Brain pericyte (primary cell): ENCODE measurements around the gene MYOF.
A peak's percentile ranks its signal among the peaks of the same experiment; 100 is the strongest.
"Not testable (repeated sequence)": the region's sequence is repeated elsewhere in the genome, so short reads cannot be mapped to it uniquely, and the experiment has no call there.

ENCODE experiments used
- DNase-seq: peaks from one replicate; pipeline ENCODE4 v3.0.0-alpha.2; 2012; ENCODE audit warnings: low read depth, low spot score

Gene MYOF

DNA sequence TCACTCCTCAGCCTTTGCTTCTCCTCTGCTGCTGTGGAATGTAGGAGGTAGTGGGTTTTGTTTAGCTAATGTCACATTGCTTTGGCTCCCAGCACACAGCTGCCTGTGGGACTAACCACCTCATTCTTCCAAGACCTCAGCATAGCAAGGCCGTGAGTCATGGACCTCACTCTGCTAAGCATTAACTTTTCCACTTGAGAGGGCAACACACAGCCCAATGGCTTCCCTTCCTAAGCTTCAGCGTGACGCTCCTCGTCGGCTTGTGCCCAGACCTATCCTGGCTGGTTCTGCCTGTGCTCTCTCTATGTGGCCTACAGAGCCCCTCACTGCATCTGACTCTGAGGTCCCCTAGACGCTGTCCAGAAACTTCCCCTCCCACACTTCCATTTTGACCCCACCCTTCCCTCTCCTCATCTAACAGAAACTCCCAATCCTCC lies 23.3 kb downstream of the MYOF start:
- peak; percentile 95 for DNase-seq

DNA sequence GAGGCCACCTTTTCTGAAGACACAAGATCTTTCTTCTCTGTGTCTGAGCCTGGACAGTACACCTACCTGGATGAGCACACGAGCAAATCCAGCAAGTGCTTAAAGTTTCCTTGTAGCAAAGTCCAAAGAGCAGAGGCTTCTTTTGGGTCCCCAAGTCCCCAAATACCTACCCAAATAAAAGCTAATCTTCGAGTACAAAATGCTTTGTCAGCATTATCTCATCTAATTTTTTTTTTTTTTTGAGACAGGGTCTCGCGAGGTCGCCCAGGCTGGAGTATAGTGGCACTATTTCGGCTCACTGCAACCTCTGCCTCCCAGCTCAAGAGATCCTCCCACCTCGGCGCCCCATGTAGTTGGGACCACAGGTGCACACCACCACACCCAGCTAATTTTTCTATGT lies 24.6 kb downstream of the MYOF start:
- DNase-seq = no peak

DNA sequence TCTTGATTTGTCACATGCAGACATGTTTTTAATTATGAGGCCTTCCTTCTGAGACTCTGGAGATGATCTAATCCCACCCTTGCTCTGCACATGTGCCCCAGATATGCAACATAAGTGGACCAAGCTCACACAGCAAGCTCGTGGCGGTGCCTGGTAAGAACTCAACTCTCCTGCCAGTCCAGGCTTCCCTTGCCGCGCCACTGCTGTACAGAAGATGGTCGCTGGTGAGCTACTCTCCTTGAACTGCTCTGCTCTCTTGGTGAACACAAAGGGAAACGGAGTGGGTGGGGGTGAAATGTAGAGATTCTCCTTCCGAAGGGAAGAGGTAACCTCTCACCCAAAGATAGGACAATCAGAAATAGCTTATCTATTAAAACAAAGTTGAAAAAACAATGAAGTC lies 25.7 kb downstream of the MYOF start:
- no peak for DNase-seq

DNA sequence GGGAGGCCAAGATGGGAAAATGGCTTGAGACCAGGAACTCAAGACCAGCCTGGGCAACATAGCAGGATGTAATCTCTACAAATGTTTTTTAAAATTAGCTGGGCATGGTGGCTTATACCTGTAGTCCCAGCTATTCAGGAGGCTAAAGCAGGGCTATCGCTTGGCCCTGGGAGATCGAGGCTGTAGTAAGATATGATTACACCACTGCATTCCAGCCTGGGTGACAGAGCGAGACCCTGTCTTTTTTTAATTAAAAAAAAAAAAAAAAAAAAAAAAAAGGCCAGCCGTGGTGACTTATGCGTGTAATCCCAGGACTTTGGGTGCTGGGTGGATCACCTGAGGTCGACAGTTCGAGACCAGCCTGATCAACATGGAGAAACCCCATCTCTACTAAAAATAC lies 27.4 kb downstream of the MYOF start:
- DNase-seq = no peak

DNA sequence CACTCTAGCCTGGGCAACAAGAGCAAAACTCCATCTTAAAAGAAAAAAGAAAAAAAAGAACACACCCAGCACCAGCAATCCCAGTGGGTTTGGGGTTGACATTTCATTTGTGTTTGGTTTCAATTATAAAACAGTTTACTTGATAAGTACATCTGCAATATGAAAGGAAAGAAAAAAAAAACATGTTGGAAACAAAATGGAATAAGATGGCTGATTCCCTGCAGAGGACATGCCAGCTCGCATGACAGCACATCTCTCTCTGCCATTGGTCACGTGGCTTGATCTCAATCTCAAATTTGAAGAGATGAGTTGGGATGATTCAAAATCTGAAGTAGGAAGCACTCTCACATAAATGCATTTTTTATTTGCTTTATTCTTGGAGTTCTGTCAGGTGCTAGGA lies 28.0 kb downstream of the MYOF start:
- no peak for DNase-seq

DNA sequence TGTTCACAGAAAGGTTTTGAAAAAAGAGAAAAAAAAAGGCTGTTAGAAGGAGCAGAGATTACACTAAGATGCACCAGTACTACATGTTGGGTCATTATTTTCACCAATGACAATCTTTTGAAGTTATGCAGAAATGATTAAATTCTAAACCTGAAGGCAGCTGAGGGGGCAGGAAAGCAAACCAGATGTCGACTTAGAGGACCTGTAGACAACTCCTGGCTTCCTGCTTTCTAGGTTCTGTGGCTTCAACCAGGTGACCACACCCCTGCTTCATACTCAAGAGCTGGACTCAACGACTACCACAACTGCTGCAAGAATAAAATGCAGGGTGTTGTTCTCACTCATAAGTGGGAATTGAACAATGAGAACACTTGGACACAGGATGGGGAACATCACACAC lies 30.0 kb downstream of the MYOF start:
- no peak for DNase-seq

DNA sequence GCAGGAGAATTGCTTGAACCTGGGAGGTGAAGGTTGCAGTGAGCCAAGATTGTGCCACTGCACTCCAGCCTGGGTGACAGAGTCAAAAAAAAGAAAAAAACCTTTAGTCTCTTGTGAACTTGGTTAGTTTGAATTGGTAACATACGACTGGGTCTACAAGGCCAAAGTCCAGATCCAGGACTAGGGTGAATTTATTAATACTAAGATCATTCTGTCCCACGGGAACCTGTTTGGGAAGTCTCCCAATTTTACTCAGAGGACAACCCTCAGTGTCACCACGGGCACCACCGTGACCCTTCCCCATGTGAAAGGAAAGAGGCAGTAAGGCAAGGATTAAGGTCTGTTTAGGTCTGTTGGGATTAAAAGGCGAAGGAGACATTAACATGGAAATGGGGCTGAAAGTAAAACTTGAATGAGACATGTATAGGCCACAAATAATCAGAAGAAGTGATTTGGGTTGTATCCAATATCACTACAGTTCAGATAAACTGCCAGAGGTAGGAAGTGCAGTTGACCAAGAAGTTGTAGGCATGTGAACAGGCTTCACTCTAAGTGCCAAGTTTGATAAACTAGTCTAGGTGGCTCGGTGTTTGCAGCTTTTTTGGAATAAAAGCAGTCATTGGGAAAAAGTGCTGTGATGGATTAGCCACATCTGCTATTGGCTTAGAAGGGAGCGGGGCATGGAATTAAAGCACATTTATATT lies 30.7 kb downstream of the MYOF start:
- no peak for DNase-seq

DNA sequence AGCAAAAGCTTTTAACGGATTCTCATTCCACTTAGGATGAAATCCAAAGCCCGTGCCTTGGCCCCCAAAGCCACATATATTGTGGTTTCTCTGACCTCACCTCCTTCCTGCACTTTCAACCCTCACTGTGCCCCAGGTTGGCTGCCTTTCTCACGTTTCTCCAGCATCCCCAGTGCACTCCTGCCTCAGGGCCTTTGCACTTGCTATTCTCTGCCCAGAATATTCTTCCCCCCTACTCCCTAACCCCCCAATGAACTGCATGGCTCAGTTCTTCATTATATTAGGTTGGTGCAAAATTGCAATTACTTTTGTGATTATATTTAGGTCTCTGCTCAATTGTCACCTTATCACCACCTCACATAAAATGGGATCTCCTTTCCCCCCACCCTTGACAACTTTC lies 34.2 kb downstream of the MYOF start:
- DNase-seq = no peak

DNA sequence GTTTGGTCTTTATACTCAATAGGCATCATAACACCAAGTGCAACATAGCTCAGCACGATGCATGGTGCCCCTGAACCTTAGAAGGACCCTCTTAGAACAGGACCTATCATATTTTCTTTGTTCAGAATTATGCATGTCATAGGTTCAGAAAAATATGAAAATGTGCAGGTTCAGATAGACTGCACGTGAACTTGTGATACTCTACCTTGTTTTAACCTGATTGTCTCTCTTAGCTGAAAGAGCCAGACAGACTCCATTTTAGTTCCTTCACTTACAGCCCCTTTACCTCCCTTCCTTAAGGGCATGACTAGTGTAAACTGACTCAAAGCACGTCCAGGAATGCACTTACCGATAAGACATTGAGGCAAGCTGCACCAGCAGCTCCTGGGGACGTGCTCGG lies 35.1 kb downstream of the MYOF start:
- no peak for DNase-seq

DNA sequence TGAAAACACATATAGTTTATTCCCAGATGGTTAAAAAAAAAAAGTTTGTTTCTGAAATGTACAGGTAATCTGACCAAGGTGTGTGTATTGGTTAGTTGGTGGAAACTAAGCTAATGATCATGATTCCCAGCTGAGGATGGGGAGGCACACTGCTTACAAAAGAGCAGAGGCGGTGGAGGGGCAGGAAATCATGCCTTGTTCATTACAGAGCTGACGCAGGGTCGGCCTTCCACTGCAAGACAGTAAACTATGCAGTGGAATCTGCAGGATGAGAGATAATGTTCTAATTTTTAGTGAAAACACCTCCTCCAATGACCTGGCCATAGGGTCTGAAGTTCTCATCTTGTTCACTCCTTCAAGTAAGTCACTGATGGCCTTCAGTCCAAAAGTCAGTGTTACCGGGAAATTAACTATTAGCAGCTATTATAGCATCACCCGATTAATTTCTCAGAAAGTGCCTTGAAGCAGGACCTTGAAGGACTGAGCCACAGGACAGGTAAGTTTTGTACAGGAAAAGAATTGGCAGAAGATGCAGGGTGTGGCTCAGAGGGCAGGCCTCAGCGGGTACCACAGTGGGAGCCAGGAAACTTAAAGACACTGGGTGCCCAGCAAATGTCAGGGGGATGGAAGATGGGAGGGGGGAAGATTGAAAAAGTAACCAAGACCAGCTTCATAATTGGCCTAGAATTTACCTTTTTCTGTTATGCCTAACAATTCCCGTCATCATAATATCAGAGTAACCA lies 36.0 kb downstream of the MYOF start:
- no peak for DNase-seq

DNA sequence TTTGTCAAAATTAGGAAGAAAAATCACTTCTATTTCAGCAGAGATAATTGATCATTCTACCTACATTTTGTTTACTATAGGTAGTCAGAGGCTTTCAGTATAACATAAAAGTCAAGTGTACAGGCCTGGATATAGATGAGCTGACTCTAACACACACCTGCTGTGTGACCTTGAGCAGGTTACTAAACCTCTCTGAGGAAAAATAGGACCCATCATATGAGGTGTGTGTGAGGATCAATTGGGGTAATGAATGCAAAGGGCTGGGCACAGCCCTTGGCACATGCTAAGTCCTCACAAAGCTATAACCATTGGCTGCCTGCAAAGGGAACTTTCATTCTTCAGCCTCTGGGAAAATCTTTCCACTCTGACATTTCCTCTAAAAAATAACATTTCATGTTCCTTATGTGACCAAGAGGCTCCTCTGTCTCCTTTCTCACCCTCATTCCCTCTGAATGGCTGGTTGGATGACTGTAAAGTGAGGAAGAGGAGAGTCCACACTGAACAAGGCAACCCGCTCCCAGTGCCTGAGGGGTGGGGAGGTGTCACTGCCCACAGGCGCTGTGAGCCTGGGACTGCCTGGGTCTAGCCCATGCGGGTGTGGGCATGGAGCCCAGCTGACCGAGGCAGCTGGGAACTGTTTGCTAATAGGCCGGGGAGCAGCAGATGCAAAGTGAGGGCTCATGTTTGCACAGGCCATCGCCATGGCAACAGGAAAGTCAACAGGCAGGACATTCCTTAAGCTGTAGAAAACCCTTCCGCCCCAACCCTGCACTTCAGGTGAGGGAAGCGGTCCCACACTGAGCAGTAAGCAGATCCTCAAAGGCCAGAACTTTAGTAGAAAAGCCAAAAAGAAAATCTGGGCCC lies 36.8 kb downstream of the MYOF start:
- DNase-seq = peak; percentile 92

DNA sequence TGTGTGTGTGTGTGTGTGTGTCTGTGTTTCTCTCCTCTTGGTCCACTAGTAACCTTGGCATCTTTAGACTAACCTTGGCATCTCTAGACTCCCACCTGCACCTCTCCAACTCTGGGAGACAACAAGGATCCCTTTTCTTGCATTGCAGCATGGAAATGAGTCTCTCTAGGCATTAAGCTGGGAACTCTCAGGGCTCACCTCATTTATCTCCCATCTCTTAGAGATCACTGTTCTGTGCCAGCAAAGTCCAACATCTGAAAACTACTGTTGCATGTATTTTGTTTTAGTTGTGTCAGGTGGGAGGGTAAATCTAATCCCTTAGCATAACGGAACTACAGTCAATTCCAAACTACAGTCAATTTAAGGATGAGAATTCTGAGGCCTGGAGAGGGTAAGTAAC lies 38.7 kb downstream of the MYOF start:
- DNase-seq = no peak

DNA sequence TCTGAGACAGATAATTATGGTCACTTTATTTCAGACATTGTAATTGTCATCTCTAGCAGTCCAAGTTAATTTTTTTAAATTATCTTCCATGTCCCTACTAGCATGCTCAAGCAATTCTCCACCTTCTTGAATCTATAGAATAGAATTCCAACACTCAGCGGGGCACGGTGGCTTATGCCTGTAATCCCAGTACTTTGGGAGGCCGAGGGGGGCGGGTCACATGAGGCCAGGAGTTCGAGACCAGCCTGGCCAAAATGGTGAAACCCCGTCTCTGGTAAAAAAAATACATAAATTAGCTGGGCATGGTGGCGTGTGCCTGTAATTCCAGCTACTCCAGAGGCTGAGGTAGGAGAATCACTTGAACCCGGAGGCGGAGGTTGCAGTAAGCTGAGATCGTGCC lies 39.4 kb downstream of the MYOF start:
- DNase-seq = not testable (repeated sequence)

DNA sequence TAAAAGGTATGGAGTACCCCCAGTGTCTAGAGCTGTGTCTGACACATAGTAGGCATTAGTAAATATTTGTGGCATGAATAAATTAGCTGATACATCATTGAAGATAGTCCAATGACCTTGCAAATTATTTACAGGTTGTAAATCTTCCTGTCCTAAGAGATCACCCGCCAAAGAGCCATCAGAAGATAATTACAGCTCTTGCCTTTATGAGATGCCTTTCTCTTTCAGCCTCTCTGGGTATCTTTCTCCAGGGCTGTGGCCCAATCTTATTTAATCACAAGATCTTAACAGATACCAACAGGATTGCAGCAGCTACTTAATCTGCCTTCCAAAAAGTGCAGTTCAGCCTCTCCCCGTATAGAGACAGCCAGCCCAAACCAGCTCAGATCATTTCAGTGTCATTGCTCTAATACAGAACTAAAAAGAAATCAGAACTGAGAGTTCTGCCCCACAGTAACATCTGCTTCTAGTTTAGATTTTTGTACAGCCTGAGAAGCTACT lies 41.5 kb downstream of the MYOF start:
- no peak for DNase-seq

DNA sequence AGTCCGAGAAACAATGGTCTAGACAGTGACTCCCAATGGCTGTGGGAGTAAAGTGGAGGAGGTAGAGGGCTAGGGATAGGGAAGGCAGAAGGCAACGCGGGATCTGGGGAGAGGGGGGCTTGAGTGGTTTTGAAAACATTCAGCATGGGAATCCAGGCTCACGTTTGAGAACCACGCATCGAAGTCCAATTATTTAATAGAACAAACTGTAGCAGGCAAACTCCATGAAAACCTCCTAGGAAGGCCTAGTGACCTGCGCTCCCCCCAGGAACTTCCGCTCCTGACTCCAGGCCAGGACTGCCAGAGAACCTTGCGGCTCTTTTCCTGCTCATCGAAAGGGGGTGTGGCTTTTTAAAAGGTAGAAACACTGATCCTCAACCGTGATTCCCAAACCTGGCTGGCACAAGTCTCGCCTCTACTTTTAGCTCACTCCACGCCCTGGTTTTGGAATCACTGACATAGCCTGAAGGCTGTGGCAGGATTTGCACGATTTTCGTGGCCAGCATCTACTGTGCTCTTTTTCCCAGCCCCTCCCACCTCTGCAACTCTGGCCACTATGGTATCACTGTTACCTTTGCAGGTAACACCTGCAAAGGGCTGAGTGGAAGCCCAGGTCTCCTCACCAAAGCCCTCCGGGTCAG lies 43.4 kb downstream of the MYOF start:
- DNase-seq = no peak

DNA sequence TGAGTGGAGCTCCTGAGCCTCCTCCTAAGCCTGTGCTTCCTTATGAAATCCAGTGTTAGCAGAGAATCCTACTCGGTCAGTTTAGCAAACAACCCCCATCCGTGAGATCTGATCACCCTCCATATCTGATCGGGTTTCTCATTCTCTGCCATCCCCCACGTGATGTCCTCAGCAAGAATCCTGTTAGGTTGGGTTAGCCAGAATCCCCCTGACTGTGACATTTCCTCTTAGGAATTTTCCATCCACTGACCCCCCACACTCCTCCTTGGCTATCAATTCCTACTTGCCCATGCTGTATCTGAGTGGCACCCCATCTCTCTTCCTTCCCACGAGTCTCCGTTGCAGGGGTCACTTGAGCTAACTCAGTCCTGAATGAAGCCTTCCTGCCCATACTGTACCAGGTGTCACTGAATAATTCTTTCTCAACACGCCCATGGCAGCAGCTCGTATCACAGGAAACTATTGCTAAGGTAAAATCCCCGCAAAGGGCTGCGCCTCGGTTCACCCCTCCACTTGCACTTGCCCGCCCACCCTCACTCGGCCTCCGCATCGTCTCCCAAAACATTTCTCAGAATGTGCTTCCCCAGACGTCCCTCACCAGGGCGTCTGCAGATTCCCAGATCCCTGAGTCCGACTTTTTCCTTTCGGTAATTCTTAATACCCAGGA lies 44.1 kb downstream of the MYOF start:
- no peak for DNase-seq

DNA sequence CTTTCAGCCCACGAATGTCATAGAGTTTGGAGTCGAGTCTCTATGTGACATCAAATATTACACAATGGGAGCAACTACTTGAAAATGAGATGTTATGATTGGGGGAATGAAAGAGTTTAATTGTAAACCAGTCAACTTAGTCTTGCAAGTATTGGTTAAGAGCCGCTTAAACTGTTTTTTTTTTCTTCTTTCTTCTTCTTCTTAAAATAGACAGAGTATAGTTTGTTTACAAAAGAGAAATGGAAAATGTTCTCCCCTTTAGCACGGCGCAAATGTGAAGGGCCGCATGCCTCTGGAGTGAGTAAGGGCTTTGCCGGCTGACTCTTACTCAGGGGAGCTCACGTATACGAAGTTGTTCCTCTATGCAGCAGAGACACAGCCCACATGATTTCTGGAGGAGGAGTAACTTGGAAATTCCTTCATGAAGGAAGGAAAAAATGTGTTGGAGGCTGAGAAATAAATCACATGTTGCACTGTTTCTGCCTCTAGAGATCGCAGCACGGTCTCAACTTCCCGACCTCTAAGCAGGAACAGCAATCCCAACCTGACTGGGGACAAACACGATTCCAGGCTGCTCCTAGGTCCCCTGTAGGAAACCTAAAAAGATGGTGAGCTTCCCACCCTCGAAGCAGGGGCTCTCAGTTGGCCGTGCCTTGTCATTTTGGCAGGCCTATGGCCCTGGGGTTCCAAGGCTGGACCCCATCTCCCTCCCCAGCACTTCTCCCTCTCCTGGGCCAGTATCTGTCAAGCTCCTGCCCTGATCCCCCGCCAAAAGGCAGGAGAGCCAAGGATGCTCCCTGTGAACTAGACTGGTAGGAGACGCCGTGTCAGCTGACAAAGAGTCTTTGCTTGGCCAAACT lies 44.8 kb downstream of the MYOF start:
- peak; percentile 94 for DNase-seq

DNA sequence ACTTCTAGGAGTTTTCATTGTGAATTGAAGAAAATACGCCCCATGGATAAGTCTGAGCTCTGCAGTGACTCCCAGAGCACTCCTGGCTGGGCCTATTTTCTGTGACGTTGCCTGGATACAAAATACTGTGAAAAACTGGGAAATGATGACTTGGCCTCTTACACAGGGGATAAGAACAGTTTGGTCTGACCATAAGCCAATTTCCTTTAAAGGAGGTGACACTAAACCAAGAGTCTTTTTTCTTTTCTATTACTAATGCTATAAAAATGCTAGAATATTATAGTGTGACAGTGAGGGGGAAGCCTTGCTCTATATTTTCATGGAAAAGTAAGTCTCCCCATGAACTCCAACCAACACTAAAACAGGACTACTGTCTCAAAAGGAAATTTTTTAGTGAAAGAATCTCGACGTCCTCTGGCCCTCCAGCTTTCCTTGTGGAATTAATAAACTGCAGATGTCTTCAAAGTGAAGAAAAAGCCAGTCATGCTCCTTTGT lies 45.5 kb downstream of the MYOF start:
- DNase-seq = peak; percentile 55

DNA sequence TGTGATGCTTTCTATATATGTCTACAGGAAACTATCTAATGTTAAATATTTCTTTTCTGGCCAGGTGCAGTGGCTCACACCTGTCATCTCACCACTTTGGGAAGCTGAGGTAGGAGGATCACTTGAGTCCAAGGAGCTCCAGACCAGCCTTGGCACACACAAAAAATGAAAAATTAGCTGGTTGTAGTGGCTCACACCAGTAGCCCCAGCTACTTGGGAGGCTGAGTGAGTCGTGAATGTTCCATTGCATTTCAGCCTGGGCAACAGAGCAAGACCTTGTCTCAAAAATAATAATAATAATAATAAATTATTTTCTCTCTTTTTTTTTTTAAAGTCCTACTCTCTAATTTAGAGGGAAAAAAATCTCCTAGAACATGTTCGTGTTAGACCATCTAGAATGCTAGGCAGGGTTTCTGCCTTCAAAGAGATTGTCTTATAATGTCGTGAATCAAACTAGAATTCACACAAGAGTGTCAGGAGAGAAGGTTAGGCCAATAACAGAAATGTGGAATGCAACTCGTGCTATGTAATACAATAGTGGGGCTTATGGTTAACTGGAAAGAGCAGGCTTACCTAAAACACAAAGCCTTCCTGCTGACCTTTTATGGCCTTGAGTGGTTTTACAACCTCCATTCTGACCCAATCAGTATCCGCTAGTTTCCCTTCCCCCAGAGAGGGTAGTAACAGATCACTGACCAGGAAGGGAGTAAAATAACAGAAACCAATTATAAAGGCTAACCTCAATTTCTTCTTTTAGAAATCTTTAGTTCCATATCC lies 46.3 kb downstream of the MYOF start:
- DNase-seq = no peak
